Germinal center (tissue), 1 donor: ENCODE results near the gene SLC7A9.
"Not testable (repeated sequence)": the region's sequence is repeated elsewhere in the genome, so short reads cannot be mapped to it uniquely, and the experiment has no call there.

Experiments
- DNase-seq: peaks from one replicate; pipeline ENCODE4 v3.0.0; 2012; ENCODE audit warnings: mixed read lengths, low spot score

SLC7A9 gene

DNA sequence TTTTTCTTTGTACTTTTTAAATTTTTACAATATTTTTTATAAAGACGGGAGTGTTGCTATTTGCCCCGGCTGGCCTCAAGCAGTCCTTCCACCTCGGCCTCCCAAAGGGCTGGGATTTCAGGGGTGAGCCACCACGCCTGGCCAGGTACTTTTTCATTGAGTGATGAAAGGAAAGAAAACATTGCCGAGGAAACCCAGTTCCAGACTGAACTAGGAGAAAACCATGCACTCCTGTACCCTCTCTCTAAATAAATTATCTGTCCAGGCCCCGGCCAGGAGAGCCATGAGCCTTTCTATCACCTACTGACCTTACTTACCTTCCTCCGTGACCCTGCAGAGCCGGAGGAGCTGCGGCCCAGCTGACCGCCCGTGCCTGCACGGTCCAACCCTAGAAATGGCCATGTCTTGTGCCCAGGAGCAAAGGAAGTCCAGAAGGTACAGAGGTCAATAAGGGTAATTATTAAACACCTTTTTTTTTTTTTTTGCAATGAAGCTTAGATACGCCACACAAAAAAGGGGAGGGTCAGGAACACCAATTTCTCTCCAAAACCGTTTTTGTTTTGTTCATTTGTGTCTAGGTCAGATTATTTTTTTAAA is at the start of gene SLC7A9:
TSS of gene SLC7A9 (minus strand) at position 399 of the 597 bp plus-strand sequence. CDS start 1,233 bp downstream, outside the sequence.
- DNase-seq: no peak

DNA sequence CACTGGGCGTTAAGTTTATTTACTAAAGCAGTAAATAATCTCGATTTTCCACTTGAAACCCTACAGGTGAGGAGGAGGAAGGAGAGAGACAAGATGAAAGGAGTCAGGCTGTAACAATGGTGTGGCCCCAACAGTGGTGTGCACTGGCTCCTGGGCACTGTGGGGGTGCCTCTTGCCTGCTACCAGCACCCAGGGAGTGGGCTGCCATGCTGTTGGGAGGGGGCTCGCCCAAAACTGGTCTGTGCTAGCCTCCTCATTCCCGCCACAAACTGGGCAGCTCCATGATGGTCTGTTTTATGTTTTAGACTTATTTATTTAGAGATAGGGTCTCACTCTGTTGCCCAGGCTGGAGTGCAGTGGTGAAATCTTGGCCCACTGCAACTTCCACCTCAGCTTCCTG is 49.8 kb upstream of the SLC7A9 start:
- no peak for DNase-seq

DNA sequence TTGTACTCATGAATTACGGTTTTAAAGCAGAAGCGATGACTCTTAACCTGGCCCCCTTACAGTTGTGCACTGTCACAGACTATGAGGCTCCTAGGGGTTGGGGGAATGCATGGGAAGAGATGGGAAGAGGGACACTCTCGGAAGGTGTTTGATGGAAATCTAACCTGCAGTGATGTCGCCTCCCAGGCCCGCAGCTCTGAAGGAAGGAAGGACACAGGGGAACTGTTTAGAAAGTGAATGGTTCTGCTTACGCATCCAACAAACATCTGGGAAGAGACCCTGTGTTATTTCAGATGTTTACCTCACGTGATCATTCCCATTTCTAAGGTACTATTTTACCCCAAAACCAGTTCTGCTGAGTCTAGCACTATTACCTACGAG is 48.0 kb upstream of the SLC7A9 start:
- DNase-seq: no peak

DNA sequence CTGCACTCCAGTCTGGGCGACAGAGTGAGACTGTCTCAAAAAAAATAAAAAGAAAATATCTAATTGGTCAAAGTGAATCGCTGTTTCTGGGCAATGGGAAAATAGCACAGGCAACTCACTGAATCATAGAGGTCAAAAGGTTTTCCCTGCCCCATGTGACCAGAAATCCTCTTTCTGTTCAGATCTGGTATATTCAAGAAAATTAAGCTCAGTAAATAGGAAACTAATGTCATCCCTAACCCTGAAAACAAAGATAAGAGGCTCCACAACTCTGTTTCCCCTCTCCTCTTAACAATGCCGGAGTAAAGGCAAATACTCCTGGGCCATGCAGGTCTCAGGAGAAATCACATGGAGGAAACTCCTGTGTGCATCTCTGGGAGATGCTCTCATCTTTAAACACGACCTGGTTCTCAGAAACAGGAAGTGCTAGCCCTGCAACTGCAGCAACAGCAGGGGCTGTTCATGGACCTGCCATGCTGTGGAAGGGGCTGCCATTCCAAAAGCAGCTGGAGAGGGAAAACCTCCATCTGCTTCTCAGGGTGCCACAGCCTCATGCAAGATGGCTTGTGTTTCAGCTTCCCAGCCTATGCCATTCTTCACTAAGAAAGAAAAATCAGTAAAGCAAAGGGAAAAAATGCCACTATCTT is 47.5 kb upstream of the SLC7A9 start:
- DNase-seq: no peak

DNA sequence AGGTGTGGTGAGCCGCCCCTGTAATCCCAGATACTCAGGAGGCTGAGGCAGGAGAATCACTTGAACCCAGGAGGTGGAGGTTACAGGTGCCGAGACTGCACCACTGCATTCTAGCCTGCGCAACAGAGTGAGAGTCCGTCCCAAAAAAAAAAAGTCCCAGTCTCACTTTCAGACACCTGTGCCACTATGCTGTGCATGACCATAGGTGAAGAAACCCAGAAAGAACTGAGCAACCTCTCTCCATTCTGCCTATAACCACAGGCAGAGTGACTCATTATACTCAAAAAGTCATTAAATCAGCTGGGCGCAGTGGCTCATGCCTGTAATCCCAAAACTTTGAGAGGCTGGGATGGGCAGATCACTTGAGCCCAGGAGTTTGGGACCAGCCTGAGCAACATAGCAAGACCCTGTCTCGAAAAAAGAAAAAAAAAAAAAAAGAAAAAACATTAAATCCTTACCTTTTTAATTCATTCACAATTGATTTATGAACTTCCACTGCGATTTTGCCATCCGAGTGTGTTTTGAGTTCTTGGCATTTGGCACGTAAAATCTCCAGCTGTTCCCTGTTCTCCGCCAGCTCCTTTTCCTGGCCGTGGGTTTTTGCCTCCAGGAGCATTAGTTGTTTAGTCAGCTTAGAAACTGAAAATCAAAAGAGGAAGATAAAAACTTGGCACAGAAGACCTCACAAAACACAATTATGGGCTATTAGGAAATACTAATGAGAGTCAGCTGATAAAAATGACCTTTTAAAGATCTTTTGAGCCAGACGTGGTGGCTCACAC is 45.5 kb upstream of the SLC7A9 start:
- DNase-seq: no peak

DNA sequence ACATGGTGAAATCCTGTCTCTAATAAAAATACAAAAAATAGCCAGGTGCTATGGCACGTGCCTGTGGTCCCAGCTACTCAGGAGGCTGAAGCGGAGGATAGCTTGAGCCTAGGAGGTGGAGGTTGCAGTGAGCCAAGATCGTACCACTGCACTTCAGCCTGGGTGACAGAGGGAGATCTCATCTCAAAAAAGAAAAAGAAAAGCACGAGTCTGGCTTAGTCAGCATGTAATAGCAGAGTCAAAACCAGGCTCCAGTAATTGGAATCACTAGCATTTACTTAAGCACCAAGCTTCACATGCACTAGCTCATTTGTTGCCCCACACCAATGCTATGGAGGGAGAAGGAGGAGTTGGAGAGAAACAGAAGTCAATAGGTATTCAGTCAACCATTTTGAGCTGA is 41.9 kb upstream of the SLC7A9 start:
- DNase-seq: no peak

DNA sequence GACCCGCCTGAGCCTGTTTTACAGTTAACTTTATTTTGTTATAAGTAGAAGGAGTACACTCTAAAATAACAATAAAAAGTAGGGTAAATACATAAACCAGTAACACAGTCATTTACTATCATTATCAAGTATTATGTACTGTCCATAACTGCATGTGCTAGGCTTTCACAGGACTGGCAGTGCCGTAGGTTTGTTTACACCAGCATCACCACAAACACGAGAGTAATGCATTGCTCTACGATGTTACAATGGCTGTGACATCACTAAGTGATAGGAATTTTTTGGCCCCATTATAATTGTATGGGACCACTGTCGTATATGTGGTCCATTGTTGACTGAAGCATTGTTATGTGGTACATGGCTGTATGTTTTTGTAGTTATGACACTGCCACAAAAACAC is 41.3 kb upstream of the SLC7A9 start:
- no peak for DNase-seq

DNA sequence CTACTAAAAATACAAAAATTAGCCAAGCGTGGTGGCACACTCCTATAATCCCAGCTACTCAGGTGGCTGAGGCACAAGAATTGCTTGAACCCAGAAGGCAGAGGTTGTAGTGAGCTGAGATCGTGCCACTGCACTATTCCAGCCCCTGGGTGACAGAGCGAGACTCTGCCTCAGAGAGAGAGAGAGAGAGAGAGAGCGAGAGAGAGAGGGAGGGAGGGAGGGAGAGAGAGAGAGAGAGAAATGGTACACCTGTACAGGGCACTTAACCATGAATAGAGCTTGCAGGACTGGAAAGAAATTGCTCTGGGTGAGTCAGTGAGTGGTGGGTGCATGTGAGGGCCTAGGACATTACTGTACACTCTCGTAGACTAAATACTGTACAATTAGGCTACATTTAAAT is 40.5 kb upstream of the SLC7A9 start:
- no peak for DNase-seq

DNA sequence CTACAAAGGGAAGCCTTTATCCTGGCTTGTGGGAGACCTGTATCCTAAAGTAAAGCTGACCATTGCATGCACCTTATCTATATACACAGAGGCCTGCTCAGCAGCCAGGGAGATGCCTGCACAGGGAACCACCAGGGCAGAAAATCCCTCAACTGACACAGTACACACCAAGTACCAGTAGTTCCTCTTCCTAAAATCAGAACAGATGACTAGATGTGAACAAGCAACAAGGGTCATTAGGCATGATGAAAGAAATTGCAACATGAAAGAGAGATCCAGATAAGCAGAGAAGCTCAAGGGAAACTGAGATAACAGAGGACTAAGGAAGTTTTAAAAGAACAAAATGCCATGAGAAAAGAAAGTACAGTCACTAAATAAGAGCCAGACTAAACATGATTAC is 39.7 kb upstream of the SLC7A9 start:
- no peak for DNase-seq

DNA sequence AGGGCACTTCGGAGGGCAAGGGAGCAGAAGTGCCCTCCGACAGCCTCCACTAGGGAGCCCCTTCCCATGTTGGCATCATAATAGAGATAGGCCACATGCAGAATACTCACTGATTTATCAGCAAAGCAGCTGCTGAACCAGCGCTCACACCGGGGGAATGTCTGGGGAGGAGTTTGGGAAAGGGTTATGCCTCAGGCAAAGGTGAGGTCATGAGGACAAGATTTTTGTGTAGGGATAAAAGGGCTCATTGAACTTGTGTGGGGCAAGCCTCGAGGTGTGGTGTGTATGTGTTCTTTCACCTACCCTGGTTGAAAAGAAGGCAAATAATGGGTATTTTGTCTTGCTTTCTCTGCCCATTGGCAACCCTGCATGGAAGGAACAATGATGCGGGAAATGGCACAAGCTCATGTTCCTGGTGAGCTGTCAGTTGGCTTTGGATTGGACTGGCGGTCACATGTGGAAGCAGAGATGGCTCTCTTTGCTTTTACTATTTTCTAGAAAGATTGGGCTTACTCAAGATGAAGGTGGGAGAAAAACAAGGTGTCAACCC is 39.1 kb upstream of the SLC7A9 start:
- DNase-seq: no peak

DNA sequence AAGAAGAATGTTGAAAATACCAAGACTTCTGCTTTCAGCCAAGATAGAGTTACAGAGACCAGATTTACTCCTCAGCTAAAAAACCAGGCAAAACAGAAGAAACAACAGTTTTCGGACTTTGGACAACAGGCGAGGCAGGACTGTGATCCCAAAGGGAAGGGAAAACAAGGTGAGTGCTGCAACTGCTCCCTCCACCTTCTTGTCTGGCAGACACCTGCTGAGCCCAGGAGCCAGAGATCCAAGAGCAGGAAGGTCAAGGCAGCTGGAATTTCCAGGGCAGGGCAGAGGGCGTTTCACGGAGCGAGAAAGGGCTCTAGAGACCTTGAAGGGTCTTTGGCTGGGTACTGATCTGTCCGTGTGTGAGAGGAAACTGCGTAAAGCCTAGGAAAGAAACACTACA is 32.9 kb upstream of the SLC7A9 start:
- DNase-seq: no peak

DNA sequence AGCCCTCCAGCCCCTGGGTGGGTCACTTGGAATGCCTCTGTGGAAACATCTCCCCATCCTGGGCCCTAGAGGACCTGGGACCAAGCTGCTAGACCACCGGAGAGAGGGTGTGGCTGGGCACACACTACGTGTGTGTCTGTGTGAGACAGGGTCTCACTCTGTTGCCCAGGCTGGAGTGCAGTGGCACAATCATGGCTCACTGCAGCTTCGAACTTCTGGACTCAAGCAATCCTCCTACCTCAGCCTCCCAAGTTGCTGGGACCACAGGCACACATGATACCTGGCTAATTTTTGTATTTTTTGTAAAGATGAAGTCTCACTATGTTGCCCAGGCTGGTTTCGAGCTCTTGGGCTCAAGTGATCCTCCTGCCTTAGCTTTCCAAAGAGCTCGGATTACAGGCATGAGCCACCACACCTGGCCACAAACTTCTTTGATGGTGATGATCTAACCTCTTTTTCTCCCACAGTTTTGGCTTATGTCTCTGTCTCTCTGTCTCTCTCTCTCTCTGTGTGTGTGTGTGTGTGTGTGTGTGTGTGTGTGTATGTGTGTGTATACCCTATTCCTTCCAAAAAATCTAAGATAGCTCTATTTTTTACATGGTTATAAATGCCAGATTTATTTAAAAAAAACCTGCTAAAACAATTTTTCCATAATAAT is 32.1 kb upstream of the SLC7A9 start:
- no peak for DNase-seq

DNA sequence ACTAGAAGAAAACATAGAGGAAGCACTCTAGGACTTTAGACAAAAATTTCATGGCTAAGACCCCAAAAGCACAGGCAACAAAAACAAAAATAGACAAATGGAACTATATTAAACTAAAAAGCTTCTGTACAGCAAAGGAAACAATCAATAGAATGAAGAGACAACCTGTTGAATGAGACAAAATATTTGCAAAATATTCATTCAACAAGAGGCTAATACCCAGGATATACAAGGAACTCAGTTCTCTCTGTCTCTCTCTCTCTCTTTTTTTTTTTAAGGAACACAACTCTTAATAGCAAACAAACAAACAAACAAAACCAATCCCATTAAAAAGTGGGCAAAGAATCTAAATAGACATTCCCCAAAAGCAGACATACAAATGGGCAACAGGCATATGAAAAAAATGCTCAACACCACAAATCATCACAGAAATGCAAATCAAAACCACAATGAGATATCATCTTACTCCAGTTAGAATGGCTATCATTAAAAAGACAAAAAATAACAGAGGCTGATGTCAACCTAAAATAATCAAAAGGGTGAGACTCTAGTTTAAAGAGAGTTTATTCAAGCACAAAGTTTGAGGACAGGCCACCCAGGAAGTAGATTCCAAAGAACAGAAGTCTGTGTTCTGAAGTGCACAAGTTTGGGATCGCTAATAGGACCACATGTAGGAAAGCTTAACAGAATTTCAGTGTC is 27.1 kb upstream of the SLC7A9 start:
- no peak for DNase-seq

DNA sequence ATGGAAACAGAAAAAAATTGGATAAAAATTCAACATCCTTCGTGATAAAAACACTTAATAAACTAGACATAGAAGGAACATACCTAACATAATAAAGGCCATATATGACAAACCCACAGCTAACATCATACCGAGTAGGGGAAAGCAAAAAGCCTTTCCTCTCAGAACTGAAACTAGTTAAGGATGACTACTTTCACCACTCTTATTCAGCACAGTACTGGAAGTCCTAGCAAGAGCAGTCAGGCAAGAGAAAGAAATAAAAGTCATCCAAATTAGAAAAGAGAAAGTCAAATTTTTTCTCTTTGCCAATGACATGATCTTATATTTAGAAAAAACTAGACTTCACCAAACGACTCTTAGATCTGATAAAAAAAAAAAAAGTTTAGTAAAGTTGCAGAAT is 25.8 kb upstream of the SLC7A9 start:
- no peak for DNase-seq

DNA sequence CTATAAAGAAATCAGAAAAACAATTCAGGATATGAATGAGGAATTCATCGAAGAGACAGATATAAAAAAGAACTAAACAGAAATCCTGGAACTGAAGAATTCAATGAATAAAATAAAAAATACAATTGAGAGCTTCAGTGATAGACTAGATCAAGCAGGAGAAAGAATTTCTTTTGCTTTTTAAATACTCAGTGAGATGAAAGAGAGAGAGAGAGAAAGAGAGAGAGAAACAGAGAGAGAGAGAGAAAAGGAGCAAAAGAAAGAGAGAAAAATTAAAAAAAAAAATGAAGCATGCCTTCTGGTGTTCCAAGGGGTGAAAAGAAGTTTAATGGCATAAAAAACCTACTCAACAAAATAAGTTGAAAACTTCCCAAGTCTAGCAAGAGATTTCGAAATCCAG is 22.0 kb upstream of the SLC7A9 start:
- DNase-seq: no peak

DNA sequence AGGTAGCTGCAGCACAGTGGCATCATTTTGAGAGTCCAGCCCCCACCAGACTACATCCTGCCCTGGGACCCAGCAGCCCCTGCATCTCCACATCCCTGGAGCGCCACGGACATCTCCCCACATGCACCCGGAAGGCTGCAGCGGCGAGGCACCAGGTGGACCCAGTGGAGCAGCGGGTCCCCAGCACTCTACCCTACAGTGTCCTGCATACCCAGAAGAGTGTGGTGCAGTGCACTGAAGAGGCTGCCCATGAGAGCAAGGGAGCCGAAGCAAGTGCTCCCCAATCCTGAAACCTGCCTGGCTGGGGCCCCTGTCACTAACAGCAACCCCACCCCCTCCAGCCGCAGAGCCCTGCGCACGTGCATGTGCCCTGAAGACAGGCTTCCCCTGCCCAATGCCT is 21.3 kb upstream of the SLC7A9 start:
- DNase-seq: no peak

DNA sequence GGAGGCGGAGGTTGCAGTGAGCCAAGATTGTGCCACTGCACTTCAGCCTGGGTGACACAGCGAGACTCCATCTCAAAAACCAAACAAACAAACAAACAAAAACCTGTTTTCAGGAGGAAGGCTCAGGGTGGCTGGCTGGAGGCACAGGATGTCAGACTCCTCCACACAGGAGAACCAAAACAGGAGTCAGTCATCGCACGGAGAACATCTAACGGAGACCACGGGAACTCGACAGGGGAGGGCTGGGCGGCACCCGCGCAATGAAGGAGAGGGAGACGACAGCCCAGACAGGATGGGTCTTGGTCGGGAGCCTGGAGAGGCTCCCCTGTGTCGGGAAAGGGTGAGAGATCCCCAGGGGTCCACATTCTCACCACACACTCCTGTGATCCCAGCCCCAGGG is 20.8 kb upstream of the SLC7A9 start:
- no peak for DNase-seq

DNA sequence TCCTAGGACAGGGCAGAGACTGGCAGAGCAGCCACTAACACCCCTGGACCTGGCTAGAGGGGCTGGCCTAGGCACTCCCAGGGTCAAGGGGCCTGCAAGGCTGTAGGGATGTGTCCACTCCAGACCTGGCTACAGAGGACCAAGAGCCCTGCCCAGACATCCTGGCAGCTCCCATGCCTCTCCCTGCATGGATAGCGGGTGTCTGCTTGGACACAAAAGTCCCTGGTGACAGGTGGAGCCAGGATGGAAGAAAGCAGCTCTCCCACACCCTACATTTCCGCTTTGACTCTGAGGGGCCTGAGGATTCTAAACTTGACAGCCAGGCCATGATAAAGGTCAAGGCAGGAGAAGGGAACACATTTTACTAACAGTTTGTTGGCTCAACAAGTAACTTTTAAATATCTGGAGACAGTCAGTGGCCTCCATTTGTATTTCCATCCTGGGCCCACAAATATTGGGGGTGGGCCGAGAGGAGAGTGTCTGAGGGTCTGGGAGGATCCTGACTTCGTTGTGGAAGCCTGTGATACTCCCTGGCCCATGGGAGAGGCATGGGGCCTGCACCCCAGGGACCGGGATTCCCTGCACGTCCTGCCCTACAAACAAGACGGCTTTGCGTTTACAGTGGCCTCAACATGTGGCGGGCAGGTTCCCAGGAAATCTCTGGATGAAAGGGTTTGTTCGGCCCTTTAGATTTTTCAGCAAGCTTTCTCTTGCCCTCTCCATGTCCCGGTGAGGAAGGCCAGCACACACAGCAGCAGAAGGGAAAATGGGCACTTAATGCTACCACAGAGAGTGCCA is 19.8 kb upstream of the SLC7A9 start:
- DNase-seq: no peak

DNA sequence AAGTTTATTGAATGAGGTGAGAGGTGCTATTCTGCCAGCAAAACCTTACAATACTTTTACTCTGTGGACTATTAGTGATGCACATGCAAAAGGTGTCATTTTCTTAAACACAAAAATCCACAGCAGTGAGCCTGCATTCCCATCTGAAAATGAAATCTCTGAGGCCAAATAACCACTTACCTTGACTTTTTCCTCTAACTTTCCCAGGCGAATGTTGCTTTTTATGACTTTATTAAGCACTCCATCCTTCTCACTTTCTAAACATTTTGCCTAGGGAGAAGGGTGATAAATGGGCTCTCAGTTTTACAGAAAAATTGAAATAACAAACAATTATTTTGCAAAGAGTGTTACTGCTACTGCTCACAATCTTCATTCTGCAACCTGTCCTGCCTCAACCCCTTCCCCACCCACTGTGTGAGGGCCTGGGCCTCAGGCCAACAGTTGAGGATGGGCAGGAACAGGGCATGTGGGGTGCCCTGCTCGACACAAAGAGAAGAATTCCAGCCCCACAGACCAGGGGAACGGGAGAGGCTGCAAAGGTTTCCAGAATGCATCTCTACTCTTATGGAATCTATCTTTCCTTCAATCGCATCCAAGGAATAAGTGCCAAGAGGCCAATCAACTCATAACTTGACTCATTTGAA is 18.1 kb upstream of the SLC7A9 start:
- DNase-seq: no peak

DNA sequence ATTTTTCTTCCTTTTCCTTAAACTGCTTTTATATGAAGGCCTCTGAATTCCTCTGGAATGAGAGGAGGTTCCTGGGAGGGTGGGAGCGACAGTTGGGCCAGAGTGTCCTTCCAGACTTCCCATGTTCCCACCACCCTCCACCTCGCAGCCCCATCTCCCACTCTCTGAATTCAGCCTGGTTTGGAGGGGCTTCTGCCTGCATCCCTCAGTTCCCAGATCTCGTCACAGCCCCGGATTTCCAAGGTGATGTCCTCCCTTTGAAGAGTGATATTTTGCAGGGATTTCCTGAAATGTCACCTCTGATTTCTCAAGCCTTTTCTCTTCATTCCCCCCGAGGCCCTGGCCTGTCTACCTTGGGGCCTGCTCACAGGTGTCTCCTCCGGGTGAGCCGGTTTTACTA is 16.7 kb upstream of the SLC7A9 start:
- no peak for DNase-seq

DNA sequence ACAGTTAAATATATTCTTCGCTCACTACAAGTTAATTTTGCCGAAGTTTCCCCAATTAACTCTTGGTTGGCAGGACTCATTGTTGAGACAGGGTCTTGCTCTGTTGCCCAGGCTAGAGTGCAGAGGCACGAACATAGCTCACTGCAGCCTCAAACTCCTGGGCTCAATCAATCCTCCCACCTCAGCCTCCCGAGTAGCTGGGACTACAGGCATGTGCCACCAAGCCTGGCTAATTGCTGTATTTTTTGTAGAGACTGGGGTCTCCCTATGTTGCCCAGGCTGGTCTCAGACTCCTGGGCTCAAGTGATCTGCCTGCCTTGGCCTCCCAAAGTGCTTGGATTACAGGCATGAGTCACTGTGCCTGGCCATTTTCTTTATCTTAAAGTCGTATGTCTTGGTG is 15.7 kb upstream of the SLC7A9 start:
- not testable (repeated sequence) for DNase-seq
